Activated CD8-positive, alpha-beta memory T cell treated with anti-CD3 and anti-CD28 coated beads, Interleukin-2, amount 10 ng/mL, durations not matched to agents 7 days and 5 days (primary cell): ENCODE data around the gene MYPN. TPM values are rescaled to one million over a fixed set of nuclear protein-coding genes. Genes with fewer than 3 reads are reported as not detected.
A peak's percentile ranks its signal among the peaks of the same experiment; 100 is the strongest.
"Not testable (repeated sequence)": the region's sequence is repeated elsewhere in the genome, so short reads cannot be mapped to it uniquely, and the experiment has no call there.

Source experiments
- ATAC-seq: fragments of 150-1000 bp; cut with Tn5 transposase; one replicate; pipeline ENCODE4 v1.10.0; 2021; ENCODE audit warnings: moderate library complexity
- CTCF ChIA-PET: fragments of 350-600 bp; sonication (Branson Sonifier 250); formaldehyde crosslinking; loops from one replicate; lab custom pipeline; 2021; ENCODE audit warnings: antibody characterized with exemption; lab: Charles Lee
- DNase-seq: peaks from one replicate; pipeline ENCODE4 v3.0.0-alpha.2; 2020
- H3K27ac Mint-ChIP-seq: one replicate; pipeline ENCODE4 v1.8.0; 2021; ENCODE audit warnings: mild to moderate bottlenecking, mixed read lengths
- H3K27me3 Mint-ChIP-seq: one replicate; pipeline ENCODE4 v1.8.0; 2021; ENCODE audit warnings: mixed read lengths
- H3K36me3 Mint-ChIP-seq: one replicate; pipeline ENCODE4 v1.8.0; 2021; ENCODE audit warnings: mild to moderate bottlenecking, mixed read lengths
- H3K4me1 Mint-ChIP-seq: one replicate; pipeline ENCODE4 v1.8.0; 2021; ENCODE audit warnings: mixed read lengths
- H3K4me3 Mint-ChIP-seq: one replicate; pipeline ENCODE4 v1.8.0; 2021; ENCODE audit warnings: mild to moderate bottlenecking, moderate library complexity, mixed read lengths
- H3K9me3 Mint-ChIP-seq: one replicate; pipeline ENCODE4 v1.8.0; 2022; ENCODE audit warnings: low read depth, mixed read lengths
- total RNA-seq, 2 experiments: library from RNA; stranded (reverse); gene quantifications; one replicate each; pipeline ENCODE4 v1.2.3, GENCODE V29; 2021

Gene MYPN
- total RNA-seq, 2 experiments from 2014 or later: not detected

- peaks cover 2% of the 10 kb centered on the region for H3K4me1 Mint-ChIP-seq
- H3K27me3 Mint-ChIP-seq: no peaks in the 10 kb centered on the region
- H3K9me3 Mint-ChIP-seq: no peaks in the 10 kb centered on the region
- no peaks in the 10 kb centered on the region for H3K36me3 Mint-ChIP-seq
- no peak overlapping the region for H3K4me3 Mint-ChIP-seq
- no peak overlapping the region for H3K27ac Mint-ChIP-seq
- DNase-seq: no peak
- CTCF ChIA-PET: interaction anchor here (0.9 to 1.4 kb wide), 3 partner anchors 11 to 363 kb away, joined by 4 to 7 read pairs (median 5); no protein-coding TSS in a partner anchor
- ATAC-seq: no peak
Observed at GRCh38 chr10:68151453-68151852, 42.2 kb downstream of the MYPN start.

DNA sequence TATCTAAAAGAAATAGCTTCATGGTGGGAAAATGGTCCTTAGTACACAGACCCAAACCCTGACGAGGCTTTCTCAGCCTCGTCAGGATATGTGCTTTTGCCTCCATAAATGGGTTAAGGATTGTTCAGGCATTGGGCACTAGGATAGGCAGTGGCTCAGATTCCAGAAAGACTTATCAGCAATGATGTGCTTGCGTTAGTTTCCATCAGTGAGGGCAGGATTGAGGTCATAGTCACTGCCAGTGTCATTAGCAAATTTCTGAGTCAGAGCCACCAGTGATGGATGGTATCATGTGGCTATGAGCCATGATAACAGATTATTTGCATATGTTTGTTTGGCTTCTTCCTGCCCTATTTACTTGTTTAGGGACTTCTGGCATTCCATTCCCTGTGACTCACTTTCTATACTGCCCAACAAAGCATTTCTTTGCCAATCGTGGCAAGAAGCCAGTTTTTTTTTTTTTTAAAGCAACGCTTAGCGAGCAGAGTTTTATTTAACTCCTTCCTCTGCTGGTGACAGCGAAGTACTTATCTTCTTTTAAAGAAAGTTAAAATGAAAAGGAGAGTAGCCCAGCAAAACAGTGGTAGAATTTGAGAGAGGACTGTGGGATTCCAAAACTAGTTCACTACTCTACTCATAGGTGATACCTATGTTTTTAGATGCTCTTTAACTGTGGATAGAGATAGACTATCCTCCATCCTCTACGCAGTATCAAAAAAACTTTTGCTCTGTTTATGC lies 44.4 kb downstream of the MYPN start:
- Mint-ChIP-seq H3K27me3 (peaks cover 2% of the 10 kb centered on the region), H3K36me3 (no peaks in the 10 kb centered on the region), H3K9me3 (no peaks in the 10 kb centered on the region), H3K4me1 (peaks cover 3% of the 10 kb centered on the region), H3K27ac (no peak overlapping the region), H3K4me3 (no peak overlapping the region)
- DNase-seq (no peak), ATAC-seq (no peak)
- CTCF ChIA-PET: interaction anchor here (1.1 to 7.6 kb wide), 2 partner anchors 56 to 298 kb away, joined by 3 to 98 read pairs; no protein-coding TSS in a partner anchor

GRCh38 chr10:68154211-68154497 lies 44.9 kb downstream of the MYPN start:
- DNase-seq: no peak
- CTCF ChIA-PET: interaction anchor here (1.0 to 7.6 kb wide), 3 partner anchors 82 to 368 kb away, joined by 3 to 98 read pairs (median 3); no protein-coding TSS in a partner anchor
- Mint-ChIP-seq H3K27me3 (peaks cover 2% of the 10 kb centered on the region), H3K36me3 (no peaks in the 10 kb centered on the region), H3K27ac (no peak overlapping the region), H3K9me3 (no peaks in the 10 kb centered on the region), H3K4me3 (no peak overlapping the region), H3K4me1 (peaks cover 3% of the 10 kb centered on the region)
- ATAC-seq: no peak

DNA sequence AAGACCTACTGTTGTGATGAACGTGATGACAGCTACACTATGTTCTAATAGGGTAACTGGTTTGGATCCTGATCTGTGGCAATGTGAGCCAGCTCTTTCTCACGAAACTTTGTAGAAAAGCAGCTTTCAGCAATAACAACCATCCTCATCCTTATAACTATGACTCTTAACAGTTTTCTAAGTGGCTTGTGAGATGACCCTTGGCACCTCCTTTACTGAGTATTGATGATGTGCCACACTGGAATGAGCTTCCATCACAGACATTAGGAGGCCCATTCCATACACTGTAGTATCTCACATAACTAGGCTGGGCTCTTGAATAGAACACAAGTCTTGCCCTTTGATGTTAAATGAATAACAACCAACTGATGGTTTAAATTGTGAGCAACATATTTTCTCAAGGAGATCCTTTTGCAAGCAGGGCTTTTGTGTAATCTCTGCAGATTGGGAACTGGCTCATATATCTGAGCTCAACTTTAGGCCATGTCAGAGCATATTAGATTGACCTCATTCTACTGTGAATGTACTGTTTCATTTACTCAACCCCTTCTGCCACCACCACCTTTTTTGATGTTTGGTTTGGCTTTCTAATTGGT lies 46.4 kb downstream of the MYPN start:
- Mint-ChIP-seq H3K4me3 (no peak overlapping the region), H3K27ac (no peak overlapping the region), H3K27me3 (peaks cover 2% of the 10 kb centered on the region), H3K4me1 (peaks cover 3% of the 10 kb centered on the region), H3K9me3 (no peaks in the 10 kb centered on the region), H3K36me3 (no peaks in the 10 kb centered on the region)
- no peak for ATAC-seq
- CTCF ChIA-PET: interaction anchor here (0.7 to 7.6 kb wide), 19 partner anchors 10 to 370 kb away, joined by 3 to 98 read pairs (median 5); no protein-coding TSS in a partner anchor
- DNase-seq: no peak

DNA sequence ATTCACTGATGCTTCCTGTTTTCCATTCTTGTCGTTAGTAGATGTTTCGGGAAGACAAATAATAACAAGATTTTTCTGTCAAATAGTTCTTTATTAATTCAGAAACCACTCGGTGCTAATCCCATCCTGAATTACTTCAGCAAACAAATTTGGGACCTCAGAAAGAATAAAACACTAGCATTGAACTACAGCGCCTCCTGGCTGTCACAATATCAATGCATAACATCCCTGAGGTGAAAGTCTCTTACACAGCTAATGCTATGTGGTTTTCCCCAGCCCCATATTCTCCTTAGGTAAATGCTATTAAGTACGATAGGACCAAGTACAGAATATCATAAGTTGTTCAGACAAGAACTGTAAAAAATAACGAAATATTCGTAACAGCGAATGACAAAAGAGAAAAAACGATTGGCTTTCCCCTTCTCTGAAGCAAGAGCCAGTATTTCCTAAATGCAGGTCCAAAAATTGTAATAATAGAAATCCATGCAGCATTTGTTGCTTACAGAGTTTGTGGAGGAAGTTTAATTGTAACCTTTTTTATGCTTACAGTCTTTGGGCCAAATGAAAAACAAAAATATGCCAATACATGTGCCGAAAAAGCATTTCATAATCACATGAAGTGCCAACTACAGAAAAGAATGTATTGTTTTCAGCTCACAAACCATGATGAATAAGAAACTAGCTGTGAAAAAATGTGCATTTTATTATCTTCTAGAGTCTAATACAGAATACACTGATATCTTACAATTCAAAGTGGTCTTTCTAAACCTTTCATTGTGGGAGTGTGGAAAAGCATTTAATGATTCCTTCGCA lies 47.3 kb downstream of the MYPN start:
- CTCF ChIA-PET: interaction anchor here (0.7 to 7.6 kb wide), 14 partner anchors 9 to 368 kb away, joined by 3 to 98 read pairs (median 6); no protein-coding TSS in a partner anchor
- no peak overlapping the region for H3K4me3 Mint-ChIP-seq
- peaks cover 4% of the 10 kb centered on the region for H3K4me1 Mint-ChIP-seq
- DNase-seq (peak; percentile 71), ATAC-seq (no peak)
- H3K27ac Mint-ChIP-seq: no peak overlapping the region
- peaks cover 2% of the 10 kb centered on the region for H3K27me3 Mint-ChIP-seq
- H3K9me3 Mint-ChIP-seq: no peaks in the 10 kb centered on the region
- no peaks in the 10 kb centered on the region for H3K36me3 Mint-ChIP-seq

DNA sequence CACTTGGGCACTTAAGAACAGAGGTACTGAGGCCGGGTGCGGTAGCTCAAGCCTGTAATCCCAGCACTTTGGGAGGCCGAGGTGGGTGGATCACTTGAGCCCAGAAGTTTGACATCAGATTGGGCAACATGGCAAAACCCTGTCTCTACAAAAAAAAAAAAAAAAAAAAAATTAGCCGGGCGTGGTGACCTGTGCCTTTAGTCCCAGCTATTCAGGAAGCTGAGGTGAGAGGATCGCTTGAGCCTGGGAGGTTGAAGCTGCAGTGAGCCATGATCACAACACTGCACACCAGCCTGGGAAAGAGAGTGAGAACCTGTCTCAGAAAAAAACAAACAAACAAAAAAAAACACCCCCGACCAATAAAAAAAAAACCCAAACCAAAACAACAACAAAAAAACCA lies 48.2 kb downstream of the MYPN start:
- H3K9me3 Mint-ChIP-seq, H3K4me3 Mint-ChIP-seq, H3K36me3 Mint-ChIP-seq, DNase-seq, H3K27ac Mint-ChIP-seq, ATAC-seq, H3K4me1 Mint-ChIP-seq, H3K27me3 Mint-ChIP-seq: not testable (repeated sequence)
- CTCF ChIA-PET: interaction anchor here (0.6 to 7.6 kb wide), 11 partner anchors 11 to 302 kb away, joined by 3 to 98 read pairs (median 5); no protein-coding TSS in a partner anchor

DNA sequence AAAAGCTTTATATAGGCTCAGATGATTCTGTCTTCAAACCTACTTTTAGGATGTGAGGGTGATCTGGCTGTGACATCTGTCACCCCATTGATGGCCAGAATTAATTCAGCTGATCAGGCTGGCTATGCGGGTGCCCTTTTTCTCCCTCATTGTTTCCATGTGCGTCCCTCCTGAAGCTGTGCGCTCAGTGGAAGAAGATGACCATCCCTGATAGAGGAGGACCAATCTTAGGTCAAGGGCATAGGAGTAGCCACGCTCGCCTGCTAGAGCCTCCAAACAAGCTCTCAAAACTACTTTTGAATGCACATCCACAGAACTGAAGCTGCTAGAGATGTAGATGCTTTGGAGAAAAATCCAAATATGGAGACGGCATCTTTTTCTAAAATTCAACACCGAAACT lies 48.7 kb downstream of the MYPN start:
- Mint-ChIP-seq H3K9me3 (no peaks in the 10 kb centered on the region), H3K27ac (no peak overlapping the region), H3K27me3 (peaks cover 2% of the 10 kb centered on the region), H3K4me1 (peaks cover 4% of the 10 kb centered on the region), H3K4me3 (no peak overlapping the region), H3K36me3 (no peaks in the 10 kb centered on the region)
- no peak for ATAC-seq
- DNase-seq: no peak
- CTCF ChIA-PET: interaction anchor here (0.6 to 7.6 kb wide), 8 partner anchors 11 to 303 kb away, joined by 3 to 98 read pairs (median 4); no protein-coding TSS in a partner anchor

GRCh38 chr10:68163735-68164134 lies 54.4 kb downstream of the MYPN start:
- peak; percentile 60 for ATAC-seq
- H3K27ac Mint-ChIP-seq: peak overlapping the region; percentile 18

GRCh38 chr10:68165643-68166042 lies 56.4 kb downstream of the MYPN start:
- DNase-seq (no peak), ATAC-seq (no peak)
- Mint-ChIP-seq H3K27ac (no peak overlapping the region), H3K9me3 (peaks cover 2% of the 10 kb centered on the region), H3K36me3 (no peaks in the 10 kb centered on the region), H3K4me1 (peaks cover 17% of the 10 kb centered on the region), H3K4me3 (no peak overlapping the region), H3K27me3 (no peaks in the 10 kb centered on the region)
- CTCF ChIA-PET: interaction anchor here (0.9 to 2.3 kb wide), 2 partner anchors 10 to 103 kb away, joined by 3 to 9 read pairs; no protein-coding TSS in a partner anchor

More at GRCh38 chr10:68163735-68164134, 54.4 kb downstream of the MYPN start:
- CTCF ChIA-PET: no interaction called here
- DNase-seq: no peak
- Mint-ChIP-seq H3K9me3 (peaks cover 2% of the 10 kb centered on the region), H3K36me3 (no peaks in the 10 kb centered on the region), H3K4me3 (no peak overlapping the region), H3K27me3 (no peaks in the 10 kb centered on the region), H3K4me1 (peaks cover 17% of the 10 kb centered on the region)

DNA sequence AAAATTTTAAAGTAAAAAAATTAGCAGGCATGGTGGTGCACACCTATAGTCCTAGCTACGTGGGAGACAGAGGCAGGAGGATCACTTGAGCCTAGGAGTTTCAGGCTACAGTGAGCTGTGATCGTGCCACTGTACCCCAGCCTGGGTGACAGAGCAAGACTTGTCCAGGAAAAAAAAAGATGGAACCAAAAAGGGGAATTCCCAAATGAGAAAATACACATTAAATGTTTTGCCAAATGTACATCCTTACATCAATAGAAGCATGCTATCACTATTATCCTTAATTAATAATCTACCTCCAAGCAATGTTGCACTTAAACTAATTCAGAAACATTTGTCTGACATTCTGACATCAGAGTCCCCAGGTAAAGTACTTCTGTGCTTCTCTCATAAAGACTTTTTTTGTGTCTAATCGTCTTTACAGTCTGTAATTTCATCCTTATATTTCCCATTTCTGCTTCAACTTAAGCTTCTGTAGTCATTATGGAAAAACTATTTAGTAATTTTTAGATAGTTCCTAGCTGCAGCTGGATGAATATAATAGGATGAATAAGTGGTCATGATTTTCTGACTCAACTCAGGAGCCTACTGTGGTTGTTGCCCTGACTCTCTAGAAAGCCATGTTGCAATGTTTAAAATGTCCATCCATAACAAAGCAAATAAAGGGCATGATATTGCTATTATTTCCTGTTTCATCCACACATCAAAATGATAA lies 57.7 kb downstream of the MYPN start:
- Mint-ChIP-seq H3K9me3 (peaks cover 2% of the 10 kb centered on the region), H3K4me3 (no peak overlapping the region), H3K36me3 (no peaks in the 10 kb centered on the region), H3K27me3 (no peaks in the 10 kb centered on the region), H3K4me1 (peaks cover 15% of the 10 kb centered on the region), H3K27ac (no peak overlapping the region)
- CTCF ChIA-PET: interaction anchor here (0.7 to 2.3 kb wide), 3 partner anchors 11 to 312 kb away, joined by 3 to 9 read pairs (median 3); no protein-coding TSS in a partner anchor
- ATAC-seq (no peak), DNase-seq (no peak)

GRCh38 chr10:68167586-68168189 lies 58.4 kb downstream of the MYPN start:
- CTCF ChIA-PET: interaction anchor here (0.7 kb wide), 1 partner anchor 300 kb away, joined by 3 read pairs; no protein-coding TSS in a partner anchor
- H3K27ac Mint-ChIP-seq: no peak overlapping the region
- H3K4me1 Mint-ChIP-seq: peaks cover 15% of the 10 kb centered on the region
- ATAC-seq (no peak), DNase-seq (no peak)
- peaks cover 2% of the 10 kb centered on the region for H3K9me3 Mint-ChIP-seq
- no peak overlapping the region for H3K4me3 Mint-ChIP-seq
- H3K27me3 Mint-ChIP-seq: peaks cover 3% of the 10 kb centered on the region
- H3K36me3 Mint-ChIP-seq: no peaks in the 10 kb centered on the region

DNA sequence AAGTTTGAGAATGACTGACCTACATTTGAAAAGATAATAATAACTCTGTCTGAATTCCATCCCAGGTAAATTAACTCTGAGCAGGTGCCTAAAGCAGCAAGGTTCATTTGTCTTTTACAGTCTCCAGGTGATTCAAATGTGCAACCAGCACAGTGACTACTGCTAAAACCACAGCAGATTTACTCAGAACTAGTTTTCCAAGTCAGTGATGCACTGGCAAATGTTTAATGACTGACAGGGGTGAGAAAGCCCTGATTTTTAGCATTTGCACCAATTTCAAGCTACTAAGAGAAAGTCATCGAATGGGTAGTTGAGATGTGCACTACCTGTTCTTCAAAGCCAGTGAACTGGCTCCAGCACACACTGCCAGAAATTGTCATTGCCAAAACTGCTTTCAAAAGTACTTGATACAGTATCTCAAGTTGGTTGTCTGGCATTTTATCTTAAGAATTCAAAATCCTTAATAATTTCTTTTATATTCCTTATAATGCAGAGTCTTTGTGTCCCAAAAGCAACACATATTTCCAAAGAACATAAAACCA lies 62.3 kb downstream of the MYPN start:
- DNase-seq (no peak), ATAC-seq (no peak)
- Mint-ChIP-seq H3K9me3 (peaks cover 2% of the 10 kb centered on the region), H3K27ac (no peak overlapping the region), H3K4me3 (no peak overlapping the region), H3K4me1 (peaks cover 2% of the 10 kb centered on the region), H3K36me3 (no peaks in the 10 kb centered on the region), H3K27me3 (peaks cover 3% of the 10 kb centered on the region)
- CTCF ChIA-PET: no interaction called here
